GM12865 (cell line): ENCODE measurements around the gene IFI30.

Experiments
- DNase-seq: peaks from one replicate; pipeline ENCODE4 v3.0.0; 2010; ENCODE audit warnings: low read depth
- H3K4me3 ChIP-seq: 2 replicates; pipeline ENCODE4 v1.5.1; 2011; ENCODE audit warnings: mild to moderate bottlenecking, low read depth, low read length, control low read depth
- TF ChIP-seq, protein P1 (sequence below): IDR thresholded peaks from 2 replicates; pipeline ENCODE4 v1.5.1; 2011; ENCODE audit warnings: low read length, control low read depth, low read depth, inconsistent platforms; ENCODE audit not compliant: insufficient read depth; ENCODE audit errors: missing control alignments

The IFI30 gene

GRCh38 chr19:18219911-18220631, 46.5 kb downstream of the IFI30 start:
- DNase-seq: no peak
- TF ChIP-seq, protein P1, sequence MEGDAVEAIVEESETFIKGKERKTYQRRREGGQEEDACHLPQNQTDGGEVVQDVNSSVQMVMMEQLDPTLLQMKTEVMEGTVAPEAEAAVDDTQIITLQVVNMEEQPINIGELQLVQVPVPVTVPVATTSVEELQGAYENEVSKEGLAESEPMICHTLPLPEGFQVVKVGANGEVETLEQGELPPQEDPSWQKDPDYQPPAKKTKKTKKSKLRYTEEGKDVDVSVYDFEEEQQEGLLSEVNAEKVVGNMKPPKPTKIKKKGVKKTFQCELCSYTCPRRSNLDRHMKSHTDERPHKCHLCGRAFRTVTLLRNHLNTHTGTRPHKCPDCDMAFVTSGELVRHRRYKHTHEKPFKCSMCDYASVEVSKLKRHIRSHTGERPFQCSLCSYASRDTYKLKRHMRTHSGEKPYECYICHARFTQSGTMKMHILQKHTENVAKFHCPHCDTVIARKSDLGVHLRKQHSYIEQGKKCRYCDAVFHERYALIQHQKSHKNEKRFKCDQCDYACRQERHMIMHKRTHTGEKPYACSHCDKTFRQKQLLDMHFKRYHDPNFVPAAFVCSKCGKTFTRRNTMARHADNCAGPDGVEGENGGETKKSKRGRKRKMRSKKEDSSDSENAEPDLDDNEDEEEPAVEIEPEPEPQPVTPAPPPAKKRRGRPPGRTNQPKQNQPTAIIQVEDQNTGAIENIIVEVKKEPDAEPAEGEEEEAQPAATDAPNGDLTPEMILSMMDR: no peak
- H3K4me3 ChIP-seq: no peak overlapping the region

- no peak for DNase-seq
- TF ChIP-seq, protein P1: no peak
- no peak overlapping the region for H3K4me3 ChIP-seq
These were observed 47.1 kb downstream of the IFI30 start for GRCh38 chr19:18220632-18221275.

DNA sequence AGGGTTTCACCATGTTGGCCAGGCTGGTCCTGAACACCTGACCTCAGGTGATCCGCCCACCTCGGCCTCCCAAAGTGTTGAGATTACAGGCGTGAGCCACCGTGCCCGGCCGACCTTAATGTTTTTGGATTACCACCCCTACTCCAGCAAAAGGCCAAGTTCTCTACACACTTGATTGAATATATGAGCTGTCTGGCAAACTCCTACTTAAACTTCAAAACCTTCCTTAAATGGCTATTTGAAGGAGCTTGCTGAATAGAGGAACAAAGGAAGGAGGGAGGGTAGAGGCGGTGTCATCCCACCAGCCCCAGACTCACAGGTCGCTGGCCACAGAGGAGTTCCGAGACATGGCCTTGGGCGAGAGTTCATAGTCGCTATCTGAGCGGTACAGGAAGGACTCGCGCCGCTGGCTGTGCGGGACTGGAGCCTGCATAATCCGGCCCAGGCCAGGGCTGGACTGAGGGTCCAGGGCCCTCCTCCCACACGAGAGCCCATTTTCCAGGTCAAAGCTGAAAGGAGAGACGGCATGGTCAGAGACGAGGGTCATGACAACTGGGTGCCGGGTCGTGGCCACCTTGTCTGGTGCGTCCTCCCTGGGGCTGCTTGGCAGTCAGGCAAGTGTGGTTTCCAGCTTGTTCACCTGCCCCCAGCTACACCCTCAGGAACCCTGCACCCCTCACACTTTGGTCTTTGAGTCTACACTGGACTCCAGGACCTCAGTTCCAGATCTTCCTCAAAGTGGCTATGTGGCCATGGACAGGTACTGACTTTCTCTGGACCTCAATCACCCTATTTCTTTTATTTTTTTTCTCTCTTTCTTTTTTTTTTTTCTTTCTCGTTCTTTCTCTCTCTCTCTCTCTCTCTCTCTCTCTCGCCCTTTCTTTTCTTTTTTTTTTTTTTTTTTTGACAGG, 48.5 kb downstream of the IFI30 start:
- TF ChIP-seq, protein P1: no peak
- no peak overlapping the region for H3K4me3 ChIP-seq
- DNase-seq: no peak

- TF ChIP-seq, protein P1: no peak
- peak overlapping the region; percentile 39 for H3K4me3 ChIP-seq
These were observed 50.4 kb downstream of the IFI30 start for GRCh38 chr19:18223860-18224524.

GRCh38 chr19:18224525-18225354, 51.1 kb downstream of the IFI30 start:
- TF ChIP-seq, protein P1: no peak
- peak overlapping the region; percentile 42 for H3K4me3 ChIP-seq
- DNase-seq: peak; percentile 99

More at GRCh38 chr19:18223860-18224524, 50.4 kb downstream of the IFI30 start:
- DNase-seq: peak; percentile 39

DNA sequence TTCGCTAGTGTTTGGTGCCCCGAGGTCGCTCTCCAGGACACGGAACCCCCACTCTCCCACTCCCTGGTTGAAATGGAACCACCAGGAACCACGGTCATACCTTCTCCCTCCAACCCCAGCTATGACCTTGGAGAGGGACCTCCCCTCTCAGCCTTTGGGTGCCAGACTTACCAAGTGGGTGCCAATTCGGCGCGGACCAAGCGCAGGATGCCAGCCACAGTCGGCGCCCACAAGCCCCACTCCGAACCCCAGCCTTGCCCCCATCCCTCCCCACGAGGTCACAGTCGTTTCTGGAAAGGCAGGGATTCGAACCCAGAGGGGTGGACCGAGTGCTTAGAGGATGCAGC, 51.7 kb downstream of the IFI30 start:
- TF ChIP-seq, protein P1: no peak
- no peak for DNase-seq
- H3K4me3 ChIP-seq: no peak overlapping the region; the same call in 1 of the 2 replicates
